ENCODE measurements around the gene FLOT1. TPM values are rescaled to one million over a fixed set of nuclear protein-coding genes. Genes with fewer than 3 reads are reported as not detected.

Gene FLOT1
- polyA plus RNA-seq, 1 donor (not counting 4 experiments of a cell fraction or from before 2014, with no cell fraction given): 21.6 TPM

GRCh38 chr6:30717129-30717844 is 25.2 kb downstream of the FLOT1 start, which contains the start of gene MDC1:
Gene MDC1 (minus strand): TSS chr6:30717281. CDS start chr6:30715175, 2,106 bp downstream.
- peaks cover 24% of the 10 kb centered on the region for H3K79me2 ChIP-seq (ENCODE audit: control insufficient read depth, insufficient read depth, low read length)
- DNase-seq (ENCODE audit: low read depth, low spot score) (peak; percentile 99), FAIRE-seq (peak; percentile 79)
- peaks cover 24% of the 10 kb centered on the region for H3K4me1 ChIP-seq (ENCODE audit: control insufficient read depth, extremely low read depth, insufficient read depth, low read length)
- peak within 1 kb of the TSS; percentile 86 for H3K27ac ChIP-seq (ENCODE audit: control insufficient read depth, insufficient read depth, low read length)
- peak within 1 kb of the TSS; percentile 81 for H3K9ac ChIP-seq (ENCODE audit: control insufficient read depth, extremely low read depth, insufficient read depth, low read length)
- dilution Hi-C loops (cut with MboI; ENCODE audit: extremely low pct_ligation_motif_present, low sequenced_read_pairs): no loop called here
- no peak for TF ChIP-seq EZH2 (IDR thresholded peaks at IDR 0.05; ENCODE audit: low read length)
- TF ChIP-seq, protein P1, sequence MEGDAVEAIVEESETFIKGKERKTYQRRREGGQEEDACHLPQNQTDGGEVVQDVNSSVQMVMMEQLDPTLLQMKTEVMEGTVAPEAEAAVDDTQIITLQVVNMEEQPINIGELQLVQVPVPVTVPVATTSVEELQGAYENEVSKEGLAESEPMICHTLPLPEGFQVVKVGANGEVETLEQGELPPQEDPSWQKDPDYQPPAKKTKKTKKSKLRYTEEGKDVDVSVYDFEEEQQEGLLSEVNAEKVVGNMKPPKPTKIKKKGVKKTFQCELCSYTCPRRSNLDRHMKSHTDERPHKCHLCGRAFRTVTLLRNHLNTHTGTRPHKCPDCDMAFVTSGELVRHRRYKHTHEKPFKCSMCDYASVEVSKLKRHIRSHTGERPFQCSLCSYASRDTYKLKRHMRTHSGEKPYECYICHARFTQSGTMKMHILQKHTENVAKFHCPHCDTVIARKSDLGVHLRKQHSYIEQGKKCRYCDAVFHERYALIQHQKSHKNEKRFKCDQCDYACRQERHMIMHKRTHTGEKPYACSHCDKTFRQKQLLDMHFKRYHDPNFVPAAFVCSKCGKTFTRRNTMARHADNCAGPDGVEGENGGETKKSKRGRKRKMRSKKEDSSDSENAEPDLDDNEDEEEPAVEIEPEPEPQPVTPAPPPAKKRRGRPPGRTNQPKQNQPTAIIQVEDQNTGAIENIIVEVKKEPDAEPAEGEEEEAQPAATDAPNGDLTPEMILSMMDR (optimal IDR thresholded peaks at IDR 0.05 in 1 of 3, IDR thresholded peaks at IDR 0.05 in 1 of 3, conservative IDR thresholded peaks at IDR 0.05 in 1 of 3; ENCODE audit: extremely low read depth in 1 of 3, insufficient read depth in 2 of 3, low read length in 3 of 3): peak; percentile 5 to 39 (median 29)
- peak within 1 kb of the TSS; percentile 50 for H2AFZ ChIP-seq (ENCODE audit: control insufficient read depth, low read length)
- H3K4me3 ChIP-seq (ENCODE audit: control insufficient read depth in 2 of 3, extremely low read depth in 1 of 3, insufficient read depth in 2 of 3, low read depth in 1 of 3, low read length in 3 of 3): peak within 1 kb of the TSS; percentile 52 to 74 (median 71)
- H3K9me3 ChIP-seq (ENCODE audit: control insufficient read depth, low read depth, low read length): no peaks in the 10 kb centered on the region
- peaks cover 14 to 20% of the 10 kb centered on the region in 2 experiments for H3K36me3 ChIP-seq (ENCODE audit: control insufficient read depth in 2 of 2, extremely low read depth in 1 of 2, insufficient read depth in 2 of 2, low read length in 2 of 2)
- H3K27me3 ChIP-seq (ENCODE audit: control insufficient read depth, extremely low read depth, insufficient read depth, low read length): no peaks in the 10 kb centered on the region
- peaks cover 6% of the 10 kb centered on the region for H4K20me1 ChIP-seq (ENCODE audit: control insufficient read depth, extremely low read depth, insufficient read depth, low read length)
- H3K4me2 ChIP-seq (ENCODE audit: control insufficient read depth, extremely low read depth, insufficient read depth, low read depth, low read length): peak within 1 kb of the TSS; percentile 95
- H3K9me1 ChIP-seq (ENCODE audit: control insufficient read depth, extremely low read depth, insufficient read depth, low read length): no peaks in the 10 kb centered on the region

GRCh38 chr6:30716879-30717128 is 25.7 kb downstream of the FLOT1 start:
- DNase-seq (ENCODE audit: low read depth, low spot score): no peak
- H2AFZ ChIP-seq (ENCODE audit: control insufficient read depth, low read length): peak overlapping the region; percentile 48

More at GRCh38 chr6:30716879-30717128, 25.7 kb downstream of the FLOT1 start:
- Histone ChIP-seq H3K9me1 (ENCODE audit: control insufficient read depth, extremely low read depth, insufficient read depth, low read length) (no peaks in the 10 kb centered on the region), H3K27me3 (ENCODE audit: control insufficient read depth, extremely low read depth, insufficient read depth, low read length) (no peaks in the 10 kb centered on the region), H3K9ac (ENCODE audit: control insufficient read depth, extremely low read depth, insufficient read depth, low read length) (peak overlapping the region; percentile 81), H3K27ac (ENCODE audit: control insufficient read depth, insufficient read depth, low read length) (peak overlapping the region; percentile 81), H3K36me3 (ENCODE audit: control insufficient read depth in 2 of 2, extremely low read depth in 1 of 2, insufficient read depth in 2 of 2, low read length in 2 of 2) (peaks cover 14 to 18% of the 10 kb centered on the region in 2 experiments), H3K4me3 (ENCODE audit: control insufficient read depth in 2 of 3, extremely low read depth in 1 of 3, insufficient read depth in 2 of 3, low read depth in 1 of 3, low read length in 3 of 3) (peak overlapping the region; percentile 52 to 74 (median 71)), H3K9me3 (ENCODE audit: control insufficient read depth, low read depth, low read length) (no peaks in the 10 kb centered on the region), H4K20me1 (ENCODE audit: control insufficient read depth, extremely low read depth, insufficient read depth, low read length) (peaks cover 3% of the 10 kb centered on the region), H3K4me1 (ENCODE audit: control insufficient read depth, extremely low read depth, insufficient read depth, low read length) (peaks cover 26% of the 10 kb centered on the region), H3K4me2 (ENCODE audit: control insufficient read depth, extremely low read depth, insufficient read depth, low read depth, low read length) (peak overlapping the region; percentile 95), H3K79me2 (ENCODE audit: control insufficient read depth, insufficient read depth, low read length) (peaks cover 19% of the 10 kb centered on the region)
- dilution Hi-C loops (cut with MboI; ENCODE audit: extremely low pct_ligation_motif_present, low sequenced_read_pairs): no loop called here
- FAIRE-seq: no peak
- TF ChIP-seq, protein P1 (optimal IDR thresholded peaks at IDR 0.05 in 1 of 3, IDR thresholded peaks at IDR 0.05 in 1 of 3, conservative IDR thresholded peaks at IDR 0.05 in 1 of 3; ENCODE audit: extremely low read depth in 1 of 3, insufficient read depth in 2 of 3, low read length in 3 of 3): no peak
- TF ChIP-seq EZH2 (IDR thresholded peaks at IDR 0.05; ENCODE audit: low read length): no peak

Data from keratinocyte (primary cell).